ENCODE data around the gene RIN3.

GRCh38 chr14:92653162-92653651 is 139.6 kb downstream of the RIN3 start:
- TF ChIP-seq CTCF (IDR thresholded peaks at IDR 0.05): no peak
- no peak for TF ChIP-seq EZH2 (IDR thresholded peaks at IDR 0.05)

All from neural progenitor cell (in vitro differentiated cells).